Panc1 (cell line): ENCODE measurements around the gene RMND5A. TPM values are rescaled to one million over a fixed set of nuclear protein-coding genes. Genes with fewer than 3 reads are reported as not detected.

ENCODE experiments used
- ATAC-seq: fragments of 200-7000 bp; cut with Tn5 transposase; 2 replicates; pipeline ENCODE4 v1.9.1; 2020; ENCODE audit warnings: mild to moderate bottlenecking, moderate library complexity
- BruUV-seq: library from RNA; stranded (reverse); fragments of 400-500 nt; replicated peaks from 2 replicates; lab custom pipeline; 2021; lab: Mats Ljungman, UMichigan
- CTCF ChIA-PET: fragments of 300-600 bp; sonication (Branson Sonifier 250); formaldehyde crosslinking; loops from one replicate; lab custom pipeline; 2022; ENCODE audit warnings: antibody characterized with exemption; lab: Charles Lee
- POLR2A ChIA-PET: fragments of 300-600 bp; sonication (Branson Sonifier 250); formaldehyde crosslinking; loops from one replicate; lab custom pipeline; 2022; ENCODE audit warnings: antibody characterized with exemption; lab: Charles Lee
- DNase-seq: peaks from one replicate; pipeline ENCODE4 v3.0.0-alpha.2; 2010; ENCODE audit warnings: low read depth, low spot score
- H3K27ac ChIP-seq: 2 replicates; pipeline ENCODE4 v1.5.1; 2011; ENCODE audit warnings: mild to moderate bottlenecking, low read length, inconsistent platforms
- H3K27me3 ChIP-seq: fragments of 200-500 bp; sonication (Bioruptor generic); 2 replicates; pipeline ENCODE4 v1.6.0; 2014; ENCODE audit warnings: low read length, inconsistent platforms; ENCODE audit not compliant: control insufficient read depth, insufficient read depth
- H3K36me3 ChIP-seq: fragments of 200-500 bp; sonication (Bioruptor generic); 2 replicates; pipeline ENCODE4 v1.5.1; 2014; ENCODE audit warnings: inconsistent platforms, mild to moderate bottlenecking, low read length, moderate library complexity; ENCODE audit not compliant: control insufficient read depth, insufficient read depth
- H3K4me1 ChIP-seq: 2 replicates; pipeline ENCODE4 v1.5.1; 2011; ENCODE audit warnings: inconsistent platforms, mild to moderate bottlenecking, low read length, moderate library complexity; ENCODE audit not compliant: control insufficient read depth, insufficient read depth
- H3K4me3 ChIP-seq, 2 experiments: 2 replicates each; pipeline ENCODE4 v1.5.1; 2011 to 2012; ENCODE audit warnings: low read depth in 2 of 2, low read length in 2 of 2, mild to moderate bottlenecking in 2 of 2, inconsistent platforms in 1 of 2, moderate library complexity in 1 of 2
- H3K9me3 ChIP-seq: fragments of 200-500 bp; sonication (Bioruptor generic); 2 replicates; pipeline ENCODE4 v1.5.1; 2014; ENCODE audit warnings: low read depth, mild to moderate bottlenecking, inconsistent platforms, low read length, moderate library complexity; ENCODE audit not compliant: control insufficient read depth, insufficient read depth
- POLR2AphosphoS5 ChIP-seq: IDR thresholded peaks from 2 replicates; pipeline ENCODE4 v1.6.1; 2012; ENCODE audit warnings: mild to moderate bottlenecking, low read depth, low read length, moderate library complexity
- SIN3A ChIP-seq: IDR thresholded peaks from 2 replicates; pipeline ENCODE4 v1.6.1; 2012; ENCODE audit warnings: low read depth, mild to moderate bottlenecking, low read length, moderate library complexity, borderline replicate concordance; ENCODE audit not compliant: insufficient read depth
- TCF7L2 ChIP-seq: IDR thresholded peaks from 2 replicates; pipeline ENCODE4 v1.6.1; 2011; ENCODE audit warnings: mild to moderate bottlenecking, low read depth, low read length, inconsistent platforms
- in situ Hi-C: cut with HindIII; loops from 2 replicates; pipeline ENCODE4 v1.10.0; 2016; ENCODE audit warnings: low sequenced_read_pairs, low pct_unique_long_range_greater_than_20kb
- intact Hi-C: fragments of 100-400 bp; cut with micrococcal nuclease; formaldehyde crosslinking; loops from one replicate; pipeline ENCODE4 v1.10.0; 2022; ENCODE audit not compliant: unreplicated experiment
- total RNA-seq: library from RNA; stranded (reverse); gene quantifications from one replicate; pipeline ENCODE4 v1.2.1, GENCODE V29; 2021; ENCODE audit not compliant: unreplicated experiment
- TF ChIP-seq, protein P1 (sequence below): fragments of 450-650 bp; IDR thresholded peaks from 2 replicates; pipeline ENCODE4 v1.5.1; 2017; ENCODE audit warnings: mild to moderate bottlenecking
- TF ChIP-seq, protein P2 (sequence below), 2 experiments: IDR thresholded peaks; 2 replicates each; pipeline ENCODE4 v1.6.1; 2011 to 2012; ENCODE audit warnings: low read depth in 2 of 2, control low read depth in 1 of 2, low read length in 1 of 2, mild to moderate bottlenecking in 1 of 2, moderate library complexity in 1 of 2; ENCODE audit not compliant: insufficient read depth in 1 of 2

RMND5A gene
- total RNA-seq, 1 experiment from 2014 or later = 42.8 TPM

DNA sequence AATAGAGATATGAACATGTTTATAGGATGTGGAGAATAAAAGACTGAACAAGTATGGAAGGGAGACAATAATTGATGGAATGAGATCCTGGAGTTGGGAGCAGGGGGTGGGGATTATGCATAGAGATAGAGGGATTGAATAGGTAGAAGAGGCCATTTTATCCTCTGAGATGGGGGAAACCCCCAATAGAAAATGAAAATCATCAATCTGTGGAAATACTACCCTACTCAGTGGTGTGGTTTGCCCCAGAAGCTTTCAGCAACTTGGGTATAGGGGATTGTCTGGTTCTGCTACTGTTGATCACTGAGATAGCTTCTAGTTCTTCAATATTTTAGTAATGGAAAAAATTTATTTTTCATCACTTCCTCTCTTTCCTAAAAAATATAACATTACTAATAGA, 41.1 kb upstream of the RMND5A start:
- ChIA-PET POLR2A (interaction anchor here (0.7 kb wide), 1 partner anchor 1026 kb away, joined by 6 read pairs; no protein-coding TSS in a partner anchor), CTCF (no interaction called here)
- in situ Hi-C loops (no loop called here), intact Hi-C loops (no loop called here)
- BruUV-seq = no TSS peak
- H3K4me3 ChIP-seq = no peak overlapping the region
- H3K4me1 ChIP-seq = no peaks in the 10 kb centered on the region
- ATAC-seq (no peak), DNase-seq (no peak)
- no peaks in the 10 kb centered on the region for H3K36me3 ChIP-seq
- no peak overlapping the region for H3K27ac ChIP-seq
- H3K9me3 ChIP-seq = no peaks in the 10 kb centered on the region
- TF ChIP-seq SIN3A (no peak), POLR2AphosphoS5 (no peak), TCF7L2 (no peak)
- TF ChIP-seq, protein P1, sequence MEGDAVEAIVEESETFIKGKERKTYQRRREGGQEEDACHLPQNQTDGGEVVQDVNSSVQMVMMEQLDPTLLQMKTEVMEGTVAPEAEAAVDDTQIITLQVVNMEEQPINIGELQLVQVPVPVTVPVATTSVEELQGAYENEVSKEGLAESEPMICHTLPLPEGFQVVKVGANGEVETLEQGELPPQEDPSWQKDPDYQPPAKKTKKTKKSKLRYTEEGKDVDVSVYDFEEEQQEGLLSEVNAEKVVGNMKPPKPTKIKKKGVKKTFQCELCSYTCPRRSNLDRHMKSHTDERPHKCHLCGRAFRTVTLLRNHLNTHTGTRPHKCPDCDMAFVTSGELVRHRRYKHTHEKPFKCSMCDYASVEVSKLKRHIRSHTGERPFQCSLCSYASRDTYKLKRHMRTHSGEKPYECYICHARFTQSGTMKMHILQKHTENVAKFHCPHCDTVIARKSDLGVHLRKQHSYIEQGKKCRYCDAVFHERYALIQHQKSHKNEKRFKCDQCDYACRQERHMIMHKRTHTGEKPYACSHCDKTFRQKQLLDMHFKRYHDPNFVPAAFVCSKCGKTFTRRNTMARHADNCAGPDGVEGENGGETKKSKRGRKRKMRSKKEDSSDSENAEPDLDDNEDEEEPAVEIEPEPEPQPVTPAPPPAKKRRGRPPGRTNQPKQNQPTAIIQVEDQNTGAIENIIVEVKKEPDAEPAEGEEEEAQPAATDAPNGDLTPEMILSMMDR = no peak
- TF ChIP-seq, protein P2, sequence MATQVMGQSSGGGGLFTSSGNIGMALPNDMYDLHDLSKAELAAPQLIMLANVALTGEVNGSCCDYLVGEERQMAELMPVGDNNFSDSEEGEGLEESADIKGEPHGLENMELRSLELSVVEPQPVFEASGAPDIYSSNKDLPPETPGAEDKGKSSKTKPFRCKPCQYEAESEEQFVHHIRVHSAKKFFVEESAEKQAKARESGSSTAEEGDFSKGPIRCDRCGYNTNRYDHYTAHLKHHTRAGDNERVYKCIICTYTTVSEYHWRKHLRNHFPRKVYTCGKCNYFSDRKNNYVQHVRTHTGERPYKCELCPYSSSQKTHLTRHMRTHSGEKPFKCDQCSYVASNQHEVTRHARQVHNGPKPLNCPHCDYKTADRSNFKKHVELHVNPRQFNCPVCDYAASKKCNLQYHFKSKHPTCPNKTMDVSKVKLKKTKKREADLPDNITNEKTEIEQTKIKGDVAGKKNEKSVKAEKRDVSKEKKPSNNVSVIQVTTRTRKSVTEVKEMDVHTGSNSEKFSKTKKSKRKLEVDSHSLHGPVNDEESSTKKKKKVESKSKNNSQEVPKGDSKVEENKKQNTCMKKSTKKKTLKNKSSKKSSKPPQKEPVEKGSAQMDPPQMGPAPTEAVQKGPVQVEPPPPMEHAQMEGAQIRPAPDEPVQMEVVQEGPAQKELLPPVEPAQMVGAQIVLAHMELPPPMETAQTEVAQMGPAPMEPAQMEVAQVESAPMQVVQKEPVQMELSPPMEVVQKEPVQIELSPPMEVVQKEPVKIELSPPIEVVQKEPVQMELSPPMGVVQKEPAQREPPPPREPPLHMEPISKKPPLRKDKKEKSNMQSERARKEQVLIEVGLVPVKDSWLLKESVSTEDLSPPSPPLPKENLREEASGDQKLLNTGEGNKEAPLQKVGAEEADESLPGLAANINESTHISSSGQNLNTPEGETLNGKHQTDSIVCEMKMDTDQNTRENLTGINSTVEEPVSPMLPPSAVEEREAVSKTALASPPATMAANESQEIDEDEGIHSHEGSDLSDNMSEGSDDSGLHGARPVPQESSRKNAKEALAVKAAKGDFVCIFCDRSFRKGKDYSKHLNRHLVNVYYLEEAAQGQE (IDR thresholded peaks at IDR 0.05; ENCODE audit: insufficient read depth in 1 of 2, low read depth in 2 of 2, low read length in 1 of 2) = no peak
- no peaks in the 10 kb centered on the region for H3K27me3 ChIP-seq

DNA sequence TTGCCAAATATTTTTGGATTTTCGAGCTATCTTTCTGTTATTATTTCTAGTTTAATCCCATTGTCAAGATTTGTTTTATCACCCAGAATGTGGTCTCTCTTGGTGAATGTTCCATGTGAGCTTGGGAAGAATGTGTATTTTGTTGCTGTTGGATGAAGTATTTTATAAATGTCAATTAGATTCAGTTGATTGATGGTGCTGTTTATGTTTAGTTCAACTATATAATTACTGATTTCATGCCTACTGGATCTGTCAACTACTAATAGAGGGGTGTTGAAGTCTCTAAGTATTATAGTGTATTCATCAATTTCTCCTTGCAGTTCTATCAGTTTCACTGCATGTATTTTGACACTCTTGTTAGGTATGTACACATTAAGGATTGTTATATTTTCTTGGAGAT, 34.7 kb upstream of the RMND5A start:
- BruUV-seq = no TSS peak
- CTCF ChIA-PET = no interaction called here
- H3K4me3 ChIP-seq = no peak overlapping the region

More for the DNA sequence above, 34.7 kb upstream of the RMND5A start:
- H3K27me3 ChIP-seq = no peaks in the 10 kb centered on the region
- intact Hi-C loops (no loop called here), in situ Hi-C loops (no loop called here)
- H3K4me1 ChIP-seq = no peaks in the 10 kb centered on the region; the same call in 1 of the 2 replicates
- ATAC-seq (no peak), DNase-seq (no peak)
- no peak overlapping the region for H3K27ac ChIP-seq
- H3K9me3 ChIP-seq = no peaks in the 10 kb centered on the region
- TF ChIP-seq, protein P1 = no peak
- no peak for TF ChIP-seq SIN3A
- no peak for TF ChIP-seq TCF7L2
- TF ChIP-seq, protein P2 (IDR thresholded peaks at IDR 0.05; ENCODE audit: insufficient read depth in 1 of 2, low read depth in 2 of 2, low read length in 1 of 2) = no peak
- no peak for TF ChIP-seq POLR2AphosphoS5
- H3K36me3 ChIP-seq = no peaks in the 10 kb centered on the region
- POLR2A ChIA-PET = no interaction called here
